Limb (tissue), 2 donors: ENCODE measurements around the gene HOXB13.

Experiments
- DNase-seq, 2 donors: peaks; one replicate each; pipeline ENCODE4 v3.0.0-alpha.2; 2016; ENCODE audit errors: extremely low spot score in 2 of 2

The HOXB13 gene

DNA sequence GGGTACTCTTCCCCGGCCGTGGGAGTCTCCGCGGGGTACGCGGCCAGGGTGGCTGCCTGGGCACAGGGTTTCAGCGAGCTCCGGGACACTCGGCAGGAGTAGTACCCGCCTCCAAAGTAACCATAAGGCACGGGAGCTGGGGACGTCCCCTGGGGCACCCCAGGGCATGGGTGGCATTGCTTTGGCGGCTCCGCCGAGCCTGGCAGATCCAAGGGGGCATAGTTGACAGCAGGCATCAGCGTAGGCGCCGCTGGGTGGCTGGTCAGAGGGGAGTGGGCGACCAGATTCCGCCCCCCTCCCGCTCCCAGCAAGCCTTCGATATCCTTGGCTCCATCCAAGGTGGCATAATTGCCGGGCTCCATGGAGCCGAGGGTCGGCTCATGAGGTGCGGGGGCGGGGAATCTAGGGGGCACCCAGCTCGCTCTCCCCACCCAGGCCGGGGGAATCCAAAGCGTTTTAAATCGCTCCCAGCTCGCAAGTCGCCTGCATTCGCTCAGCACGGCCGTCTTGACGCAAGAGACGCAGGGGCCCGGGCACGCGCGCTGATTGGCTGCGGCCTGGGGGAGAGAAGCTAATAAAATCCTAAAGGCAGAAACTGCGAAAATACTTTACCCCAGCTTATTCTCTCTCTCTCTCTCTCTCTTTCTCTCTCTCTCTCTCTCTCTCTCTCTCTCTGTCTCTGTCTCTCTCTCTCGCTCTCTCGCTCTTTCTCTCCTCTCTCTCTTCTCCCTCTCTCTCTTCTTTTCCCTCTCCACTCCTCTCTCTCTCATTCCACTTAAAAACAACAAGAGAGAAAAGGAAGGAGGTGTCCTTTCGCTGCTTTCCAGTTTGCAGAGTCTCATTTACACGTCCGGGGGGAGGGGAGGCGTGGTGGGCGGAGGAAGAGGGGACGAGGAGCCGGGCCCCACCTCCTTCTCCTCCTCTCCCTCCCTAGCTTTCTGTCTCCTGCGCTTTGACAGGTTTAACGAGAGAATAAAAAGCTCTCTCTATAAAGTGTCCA, at the start of gene HOXB13:
Gene HOXB13, minus strand, starts transcription at position 519 of the 1,000 bp plus-strand sequence. Its CDS starts 157 bp downstream, at position 362.
- peak in 1 of 2 donors; percentile 80 for DNase-seq

DNA sequence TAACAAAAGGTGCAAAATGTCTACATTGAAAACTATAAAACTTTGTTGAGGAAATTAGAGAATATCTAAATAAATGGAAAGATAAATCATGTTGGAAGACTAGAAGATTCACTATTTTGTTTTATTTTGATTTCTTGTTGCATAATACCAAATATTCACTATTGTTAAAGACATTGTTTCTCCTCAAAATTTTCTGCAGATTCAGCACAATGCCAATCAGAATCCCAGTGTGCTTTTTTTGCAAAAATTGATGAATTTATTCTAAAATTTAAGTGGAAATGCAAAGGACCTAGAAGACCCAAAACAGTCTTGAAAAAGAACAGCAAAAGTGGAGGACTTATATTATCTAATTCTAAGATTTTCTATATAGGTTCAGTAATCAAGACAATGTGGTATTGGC, 48.1 kb upstream of the HOXB13 start:
- no peak for DNase-seq

DNA sequence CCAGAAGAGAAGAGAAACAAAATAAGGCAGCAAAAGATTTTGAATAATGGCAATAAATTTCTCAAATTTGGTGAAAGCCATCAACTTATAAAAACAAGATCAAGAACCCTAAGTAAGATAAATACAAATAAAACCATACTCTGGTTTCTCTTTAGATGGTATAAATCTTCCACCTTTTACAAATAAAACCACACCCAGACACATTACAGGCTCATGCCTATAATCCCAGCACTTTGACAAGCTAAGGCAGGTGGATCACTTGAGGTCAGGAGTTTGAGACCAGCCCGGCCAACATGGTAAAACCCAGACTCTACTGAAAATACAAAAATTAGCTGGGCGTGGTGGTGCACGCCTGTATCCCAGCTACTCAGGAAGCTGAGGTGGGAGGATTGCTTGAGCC, 44.7 kb upstream of the HOXB13 start:
- DNase-seq, result no peak

DNA sequence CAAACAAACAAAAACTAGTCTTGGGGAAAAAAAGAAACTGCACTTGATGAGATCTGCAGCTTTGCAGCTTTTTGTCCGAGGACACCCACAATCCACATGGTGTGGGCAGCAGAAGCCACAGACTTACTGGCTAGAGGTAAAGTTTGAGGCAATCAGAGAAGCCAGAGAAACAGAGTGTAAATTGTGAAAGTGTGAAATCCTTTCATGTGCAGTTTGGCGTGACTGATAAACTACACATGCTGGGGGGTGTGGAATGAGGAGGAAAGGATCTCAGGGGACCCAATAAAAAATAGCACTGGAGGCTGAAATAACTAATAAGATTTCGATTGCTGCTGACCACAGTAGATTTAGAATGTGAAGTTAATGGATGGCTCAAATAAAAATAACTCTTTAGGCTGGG, 42.4 kb upstream of the HOXB13 start:
- no peak for DNase-seq

DNA sequence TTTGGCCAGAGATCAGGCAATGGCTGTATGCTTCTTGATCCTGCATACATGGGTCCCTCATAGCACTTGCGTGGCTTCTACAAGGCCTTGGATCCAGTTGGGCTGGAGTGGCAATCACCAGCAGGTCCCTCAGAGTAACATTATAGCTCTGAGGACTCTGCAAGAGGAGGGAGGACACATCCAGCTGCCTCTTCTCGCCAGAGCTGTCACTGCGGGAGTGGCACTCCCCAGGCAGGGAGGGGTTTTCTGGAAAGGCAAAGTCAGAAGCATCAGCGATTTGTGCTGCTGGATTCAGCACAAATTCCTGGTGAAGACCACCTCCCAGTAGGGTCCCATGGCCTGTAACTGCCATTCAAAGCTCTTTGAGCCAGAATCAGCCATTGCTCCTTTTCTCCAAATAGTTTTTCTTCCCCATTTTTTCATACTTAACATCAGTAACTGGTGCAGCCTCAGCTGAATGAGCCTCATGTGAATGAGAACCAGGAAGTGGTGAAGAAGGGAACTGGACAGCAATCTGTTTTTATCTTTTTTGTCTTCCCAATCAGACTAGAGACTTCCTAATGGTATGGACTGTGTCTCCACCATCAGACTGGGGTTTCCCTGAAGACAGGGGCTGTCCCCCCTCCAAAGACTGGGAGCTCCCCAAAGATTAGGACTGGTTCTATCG, 40.6 kb upstream of the HOXB13 start:
- no peak for DNase-seq

DNA sequence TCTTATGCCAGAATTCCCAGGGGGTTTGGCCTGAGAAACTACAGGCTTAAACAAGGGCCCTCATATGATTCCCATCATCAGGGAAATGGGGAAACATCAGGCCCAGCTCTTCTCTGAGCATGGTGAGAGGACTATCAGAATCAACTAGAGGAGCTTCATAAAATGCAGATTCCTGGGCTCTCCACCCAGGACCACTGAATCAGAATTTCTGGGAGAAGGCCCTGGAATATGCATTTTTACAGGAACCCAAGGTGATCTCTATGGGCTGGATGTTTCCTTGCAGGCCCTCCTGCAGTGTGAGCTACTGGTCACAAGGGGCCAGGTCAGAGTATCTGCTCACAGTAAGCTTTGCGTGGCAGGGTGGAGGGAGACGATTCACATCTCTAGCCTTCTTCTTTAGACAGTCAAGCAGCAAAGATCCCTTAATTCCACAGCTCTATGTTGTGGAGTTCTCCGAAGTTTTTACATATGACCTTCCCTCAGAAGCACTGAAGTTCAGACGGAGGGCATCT, 38.8 kb upstream of the HOXB13 start:
- DNase-seq, result no peak

DNA sequence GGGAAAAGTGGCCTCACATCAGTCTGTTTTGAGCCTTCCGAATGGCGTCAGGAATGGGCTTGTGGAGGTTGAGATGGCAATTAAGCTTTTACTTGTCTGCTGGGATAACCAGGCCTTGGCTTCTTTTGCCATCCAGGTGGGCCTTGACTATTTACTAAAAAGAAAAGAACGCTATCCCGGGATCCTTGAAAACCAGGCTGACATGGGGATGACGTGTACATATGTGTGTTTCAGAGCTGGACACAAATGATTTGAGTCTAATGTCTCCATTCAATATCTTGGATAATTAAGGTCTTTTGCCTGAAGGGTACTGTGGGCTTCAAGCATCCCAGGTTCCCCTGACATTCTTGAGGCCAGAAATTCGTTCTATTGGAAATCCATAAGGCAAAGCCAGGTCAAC, 32.6 kb upstream of the HOXB13 start:
- DNase-seq, result no peak

DNA sequence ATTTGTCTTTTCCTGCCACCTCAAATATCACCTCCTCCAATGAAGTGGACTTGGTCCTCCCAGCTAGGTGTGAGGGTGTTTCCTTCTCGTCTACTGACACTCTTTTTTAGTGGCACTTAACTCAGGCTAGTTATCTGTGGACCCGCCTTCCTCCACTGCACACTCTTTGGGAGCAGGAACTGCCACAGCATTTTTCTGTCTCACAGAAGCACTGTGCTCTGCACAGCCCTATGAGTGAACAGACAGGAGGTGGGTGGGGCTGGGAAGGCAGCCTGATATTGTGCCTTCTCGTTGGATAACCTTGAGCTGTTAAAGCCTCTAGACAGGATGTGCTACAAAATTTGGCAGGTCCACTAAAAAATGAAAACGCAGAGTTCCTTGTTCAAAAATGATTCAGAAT, 31.9 kb upstream of the HOXB13 start:
- no peak for DNase-seq

DNA sequence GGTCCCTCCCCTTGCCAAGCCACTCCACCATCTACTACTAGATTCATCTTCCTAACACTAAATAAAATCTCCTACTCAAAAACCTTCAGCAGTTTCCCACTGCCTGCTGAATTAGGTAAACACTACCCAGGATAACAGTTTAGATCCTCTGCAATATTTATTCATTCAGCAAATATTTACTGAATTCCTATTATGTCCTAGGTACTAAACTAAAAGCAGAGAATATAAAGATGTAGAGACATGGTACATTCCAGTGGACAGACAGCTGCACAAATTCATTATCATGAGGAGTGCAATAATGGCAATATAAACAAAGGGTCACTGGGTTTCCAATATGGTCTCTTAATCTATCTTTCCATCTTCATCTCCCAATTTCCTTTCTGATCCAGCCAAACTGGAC, 30.7 kb upstream of the HOXB13 start:
- no peak for DNase-seq

DNA sequence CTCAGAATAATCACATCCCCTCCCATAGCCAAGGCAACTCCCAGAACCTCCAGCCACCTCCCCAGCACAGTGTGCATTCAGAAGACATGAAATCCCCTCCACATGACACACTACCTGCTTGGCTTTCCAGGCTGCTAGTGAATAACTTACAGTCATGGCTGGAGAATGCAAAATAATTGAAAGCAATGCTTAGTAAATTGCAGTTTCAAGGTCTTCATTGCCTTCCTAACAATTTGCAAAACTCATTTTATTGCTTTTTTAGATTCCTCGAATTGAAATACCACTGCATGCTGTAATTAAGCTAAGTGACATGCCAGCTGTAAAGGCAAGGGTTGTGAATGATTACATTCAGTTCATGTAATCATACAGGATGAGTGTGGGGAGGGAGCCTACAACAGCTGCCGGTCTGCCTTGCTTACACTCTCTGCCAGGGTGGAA, 29.0 kb upstream of the HOXB13 start:
- no peak for DNase-seq

DNA sequence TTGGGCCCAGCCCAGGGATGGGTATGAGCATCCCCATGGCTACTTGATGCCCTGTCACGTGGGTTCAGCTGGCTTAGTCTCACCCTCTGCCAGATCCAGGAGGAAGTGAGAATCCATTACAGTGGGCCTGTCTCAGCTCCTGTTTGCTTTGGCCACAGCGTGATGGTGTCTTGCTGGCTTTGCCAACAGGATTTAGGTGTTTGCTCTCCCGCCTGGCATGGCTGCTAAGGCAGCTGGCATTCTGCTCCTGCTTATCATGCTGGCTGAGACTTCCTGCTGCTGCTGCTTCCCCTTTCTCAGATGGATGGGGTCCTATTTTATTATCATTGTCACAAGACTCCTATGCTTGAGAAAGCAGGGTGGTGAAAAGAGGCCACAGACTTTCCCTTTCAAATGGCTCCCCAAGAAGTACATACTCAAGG, 28.3 kb upstream of the HOXB13 start:
- DNase-seq, result no peak

DNA sequence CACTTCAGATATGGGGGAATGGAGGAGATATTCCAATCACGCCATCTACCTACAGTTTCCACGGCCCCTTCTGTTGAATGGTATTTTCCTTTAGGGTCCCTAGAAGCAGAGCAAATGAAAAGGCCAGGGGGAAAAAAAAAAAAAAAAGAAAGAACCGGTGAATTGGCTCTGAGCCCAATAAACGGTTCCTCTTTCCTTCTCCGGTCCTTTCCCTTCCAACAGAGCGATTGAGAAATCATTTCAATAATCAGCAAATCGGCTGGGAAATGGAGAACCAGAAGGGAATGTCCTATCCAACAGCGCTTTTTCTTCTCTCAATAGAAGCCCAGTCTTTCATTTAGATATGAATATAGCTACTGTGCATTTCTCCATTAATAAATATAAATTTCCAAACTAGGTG, 26.8 kb upstream of the HOXB13 start:
- DNase-seq, result no peak

DNA sequence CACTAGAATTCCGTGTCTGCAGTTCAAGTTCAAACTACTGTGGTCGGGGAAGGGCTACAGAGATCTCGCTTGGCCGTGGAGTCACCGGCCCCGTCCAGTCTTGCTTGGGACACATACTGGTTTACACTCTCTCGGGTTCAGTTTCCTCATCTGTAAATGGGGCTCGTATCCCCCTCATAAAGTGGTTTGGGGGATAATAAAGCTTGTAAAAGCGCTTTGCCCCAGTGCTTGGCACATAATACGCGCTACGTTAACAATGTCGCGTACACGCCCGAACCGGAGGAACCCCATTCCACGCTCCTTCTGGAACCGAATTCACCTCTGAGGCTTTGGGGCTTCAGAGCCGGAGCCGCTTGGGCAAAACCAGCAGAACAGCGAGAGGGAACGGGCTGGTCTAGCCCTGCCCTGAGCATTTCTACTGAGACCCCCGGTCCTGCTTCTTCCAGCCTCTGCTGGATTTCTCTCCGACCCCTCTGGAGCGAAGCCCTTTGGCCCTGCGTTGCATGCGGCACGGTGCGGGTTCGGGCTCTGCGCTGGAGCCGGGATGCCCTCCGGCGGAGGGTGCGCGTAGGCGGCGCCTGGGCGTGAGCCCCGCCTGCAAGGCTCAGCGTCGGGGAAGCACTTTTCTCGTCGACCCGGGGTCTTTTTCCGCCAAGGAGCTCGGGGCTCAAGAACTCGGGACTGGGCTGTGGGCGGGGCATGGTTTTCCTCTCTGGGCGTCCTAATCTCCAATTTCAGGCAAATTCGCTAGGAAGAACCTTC, 26.1 kb upstream of the HOXB13 start:
- DNase-seq, result no peak

DNA sequence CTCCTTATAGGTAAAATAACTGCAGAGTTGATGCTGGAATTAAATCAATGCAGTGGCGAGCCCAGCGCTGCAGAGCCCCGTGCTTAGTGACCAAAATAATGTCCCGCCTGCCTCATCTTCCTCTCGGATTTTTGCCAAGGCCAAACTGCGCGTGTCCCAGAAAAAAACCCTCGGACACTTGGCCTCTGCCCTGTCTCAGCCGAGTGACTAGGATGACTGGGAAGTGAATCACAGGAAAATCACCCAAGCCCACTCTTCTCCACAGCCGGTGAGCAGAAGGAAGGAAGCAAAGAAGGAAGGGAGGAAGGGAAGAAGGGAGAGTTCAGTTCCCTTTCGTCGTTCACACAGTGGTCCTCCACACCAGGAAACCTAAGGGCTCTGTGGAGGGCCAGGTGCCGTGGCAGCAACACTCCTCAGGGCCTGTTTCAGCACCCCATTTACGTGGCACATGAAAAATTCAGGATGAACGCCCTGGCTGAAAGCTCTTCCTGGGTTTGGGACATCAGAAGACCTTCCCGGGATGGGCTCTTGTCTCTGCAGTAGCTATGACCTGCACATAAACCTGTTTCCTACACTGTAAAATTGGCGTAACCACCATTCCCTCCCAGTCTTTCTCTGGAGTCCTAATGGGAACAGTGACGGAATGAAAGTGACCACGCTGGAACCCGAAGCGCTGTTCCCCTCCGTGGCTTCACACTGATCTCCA, 25.4 kb upstream of the HOXB13 start:
- DNase-seq, result no peak

DNA sequence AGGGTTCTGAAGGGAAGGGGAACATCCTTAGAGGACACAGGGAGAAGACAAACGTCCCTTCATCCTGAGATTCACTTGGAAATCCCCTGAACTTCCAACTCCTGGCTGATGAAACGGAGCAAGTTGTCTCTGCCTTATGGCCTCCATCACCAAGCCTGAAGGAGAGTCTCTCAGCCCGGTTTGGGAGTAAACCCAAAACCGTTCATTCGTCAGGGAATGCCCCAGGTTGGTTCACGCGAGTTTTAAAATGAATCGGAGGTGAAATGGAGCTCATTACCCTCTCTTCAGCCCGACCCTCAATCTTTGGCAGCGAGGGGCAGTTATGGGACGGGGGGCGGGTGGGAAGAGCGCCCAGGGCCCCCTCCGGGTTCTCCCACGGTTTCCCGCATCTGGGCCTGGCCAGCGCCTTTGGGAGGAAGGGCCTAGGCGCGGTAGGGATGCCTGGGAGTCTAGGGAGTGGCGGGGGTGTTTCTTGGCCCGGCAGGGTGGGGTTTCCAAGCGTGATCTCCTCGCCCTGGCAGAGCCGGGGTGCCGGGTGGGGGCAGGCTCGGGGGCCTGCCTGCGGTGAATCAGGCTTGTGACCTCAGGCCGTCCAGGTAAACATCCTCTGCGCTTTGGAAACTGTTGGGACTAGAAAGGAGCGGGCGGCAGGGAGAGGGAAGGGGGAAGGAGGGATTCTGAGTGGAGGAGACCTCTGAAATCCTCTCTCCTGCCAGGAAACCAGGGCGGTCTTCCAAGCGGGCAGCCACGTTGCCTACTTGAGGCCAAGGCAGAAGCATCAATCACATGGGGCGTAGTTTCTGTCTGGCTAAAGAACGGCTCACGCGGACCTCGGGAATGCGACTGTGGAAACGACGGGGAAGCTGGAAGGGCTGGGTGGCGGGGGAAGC, 24.1 kb upstream of the HOXB13 start:
- no peak for DNase-seq

DNA sequence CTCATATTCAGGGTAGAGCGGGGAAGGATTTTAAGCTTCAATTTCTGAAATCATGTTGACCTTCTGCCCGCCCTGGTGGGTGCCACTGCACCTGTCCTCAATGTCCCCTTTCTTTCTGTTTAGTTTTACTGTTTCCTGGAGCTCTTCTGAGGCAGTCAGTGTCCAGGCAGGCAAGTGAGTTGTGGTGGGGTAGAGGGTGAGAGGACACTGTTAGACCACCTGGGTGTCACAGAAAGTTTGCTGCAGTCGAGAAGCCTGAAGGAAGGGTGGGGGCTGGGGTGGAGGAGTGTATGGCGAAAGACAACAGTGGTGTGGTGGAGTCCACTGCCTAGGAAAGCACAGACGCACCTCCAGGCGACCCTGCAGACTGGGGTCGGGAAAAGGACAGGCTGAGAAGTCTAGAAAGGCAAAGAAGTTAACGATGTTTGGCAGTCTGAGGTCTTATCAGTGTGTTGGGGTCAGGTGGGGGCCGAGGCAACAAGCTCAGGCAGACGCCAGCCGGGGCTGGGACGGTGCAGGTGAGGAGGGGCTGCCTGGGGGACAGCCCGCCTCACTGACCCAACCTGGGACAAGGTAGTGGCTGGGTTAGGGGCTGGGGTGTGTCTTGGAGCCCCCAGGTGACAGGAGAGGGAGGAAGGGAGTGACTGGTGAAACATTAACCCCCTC, 23.3 kb upstream of the HOXB13 start:
- no peak for DNase-seq

DNA sequence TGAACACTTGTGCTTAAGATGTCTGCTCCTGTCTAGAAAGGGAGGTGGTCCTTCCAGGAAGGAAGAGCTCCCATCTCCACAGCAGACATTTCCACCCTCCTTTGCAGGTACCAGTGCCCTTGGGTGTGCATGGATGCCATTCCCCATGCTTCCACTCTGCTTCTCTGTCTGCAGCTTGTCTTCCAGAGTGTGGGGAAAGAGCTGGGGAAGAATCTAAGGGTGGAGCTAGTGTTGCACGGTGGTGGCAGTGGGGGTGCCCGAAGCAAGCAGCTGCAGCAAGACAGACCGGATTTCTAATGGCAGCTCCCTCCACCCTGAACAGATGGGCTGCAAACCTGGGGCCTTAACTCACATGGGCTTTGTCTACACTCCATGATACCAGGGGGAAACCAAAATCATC, 22.6 kb upstream of the HOXB13 start:
- no peak for DNase-seq

DNA sequence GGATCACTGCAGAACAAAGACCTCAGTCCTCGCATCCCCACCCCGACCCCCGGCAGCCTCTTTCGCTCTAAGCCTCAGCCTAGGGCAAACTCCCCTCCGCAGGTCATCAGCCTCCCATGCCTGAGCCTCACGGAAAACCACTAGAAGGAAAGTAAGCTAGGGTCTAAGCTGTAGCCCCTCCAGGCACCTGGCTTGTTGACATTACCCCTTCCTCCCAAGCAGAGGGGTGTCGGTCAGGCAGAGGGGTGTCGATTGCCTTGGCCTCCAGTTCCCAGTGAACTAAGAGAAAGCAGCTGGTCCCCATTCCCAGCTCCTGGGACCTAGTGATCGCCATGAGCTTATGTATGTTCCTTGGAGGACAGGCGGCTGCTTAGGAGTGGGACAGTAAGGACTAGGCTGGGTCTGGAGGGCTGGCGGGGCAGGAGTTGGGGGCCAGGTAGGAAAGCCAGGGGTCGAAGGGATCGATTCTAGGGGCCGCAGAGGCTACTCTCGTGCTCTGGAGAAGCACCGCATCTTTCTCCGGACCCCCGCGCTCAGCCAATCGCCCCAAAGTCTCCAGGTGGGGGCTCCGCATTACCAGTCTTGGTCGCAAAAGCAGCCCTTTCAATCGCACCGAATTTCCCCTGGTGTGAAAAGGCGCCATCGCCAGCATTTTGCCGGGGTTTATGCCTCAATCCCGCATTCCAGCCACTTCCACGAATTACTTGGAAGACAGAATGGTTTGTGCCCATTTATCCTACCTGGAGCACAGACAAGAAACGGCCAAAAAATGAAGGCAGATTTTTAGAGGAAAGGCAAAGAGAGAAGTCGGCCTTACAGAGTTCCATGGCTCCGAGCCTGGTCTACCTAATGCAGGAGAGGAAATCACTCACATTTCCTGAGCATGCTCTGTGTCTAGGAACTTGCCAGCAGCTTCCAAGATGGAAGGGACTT, 21.3 kb upstream of the HOXB13 start:
- DNase-seq, result no peak
